ENCODE results near the gene WDR89. TPM values are rescaled to one million over a fixed set of nuclear protein-coding genes. Genes with fewer than 3 reads are reported as not detected.

Gene WDR89
- total RNA-seq, 2 experiments from 2014 or later = 14.7 to 27.9 TPM

GRCh38 chr14:63565448-63565847 is 76.2 kb downstream of the WDR89 start:
- TF ChIP-seq, protein P1, sequence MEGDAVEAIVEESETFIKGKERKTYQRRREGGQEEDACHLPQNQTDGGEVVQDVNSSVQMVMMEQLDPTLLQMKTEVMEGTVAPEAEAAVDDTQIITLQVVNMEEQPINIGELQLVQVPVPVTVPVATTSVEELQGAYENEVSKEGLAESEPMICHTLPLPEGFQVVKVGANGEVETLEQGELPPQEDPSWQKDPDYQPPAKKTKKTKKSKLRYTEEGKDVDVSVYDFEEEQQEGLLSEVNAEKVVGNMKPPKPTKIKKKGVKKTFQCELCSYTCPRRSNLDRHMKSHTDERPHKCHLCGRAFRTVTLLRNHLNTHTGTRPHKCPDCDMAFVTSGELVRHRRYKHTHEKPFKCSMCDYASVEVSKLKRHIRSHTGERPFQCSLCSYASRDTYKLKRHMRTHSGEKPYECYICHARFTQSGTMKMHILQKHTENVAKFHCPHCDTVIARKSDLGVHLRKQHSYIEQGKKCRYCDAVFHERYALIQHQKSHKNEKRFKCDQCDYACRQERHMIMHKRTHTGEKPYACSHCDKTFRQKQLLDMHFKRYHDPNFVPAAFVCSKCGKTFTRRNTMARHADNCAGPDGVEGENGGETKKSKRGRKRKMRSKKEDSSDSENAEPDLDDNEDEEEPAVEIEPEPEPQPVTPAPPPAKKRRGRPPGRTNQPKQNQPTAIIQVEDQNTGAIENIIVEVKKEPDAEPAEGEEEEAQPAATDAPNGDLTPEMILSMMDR (conservative IDR thresholded peaks at IDR 0.05; ENCODE audit: low read length) = no peak
- no peak for TF ChIP-seq EZH2phosphoT487 (IDR thresholded peaks at IDR 0.05; ENCODE audit: borderline replicate concordance, low read depth, low read length)
- no peak overlapping the region for H3K4me2 ChIP-seq (ENCODE audit: low read length)
- POLR2A ChIA-PET = no interaction called here
- no peaks in the 10 kb centered on the region for H3K36me3 ChIP-seq (ENCODE audit: insufficient read depth, low read length)
- no peaks in the 10 kb centered on the region for H3K9me3 ChIP-seq (ENCODE audit: low read length)
- no peak overlapping the region for H3K4me3 ChIP-seq (ENCODE audit: low read depth, low read length, poor library complexity, severe bottlenecking)
- H3K27ac ChIP-seq (ENCODE audit: low read depth, low read length, poor library complexity, severe bottlenecking) = no peak overlapping the region
- no TSS peak for BruUV-seq (replicated peaks)
- no peak overlapping the region for H2AFZ ChIP-seq (ENCODE audit: low read length)
- DNase-seq (ENCODE audit: low spot score) = no peak
- CTCF ChIA-PET (ENCODE audit: unreplicated experiment) = no interaction called here
- intact Hi-C loops (cut with micrococcal nuclease; ENCODE audit: unreplicated experiment) = no loop called here
- no peaks in the 10 kb centered on the region for H4K20me1 ChIP-seq (ENCODE audit: insufficient read depth, low read length)
- no peaks in the 10 kb centered on the region for H3K4me1 ChIP-seq (ENCODE audit: insufficient read depth, low read length, poor library complexity, severe bottlenecking)
- no peaks in the 10 kb centered on the region for H3K79me2 ChIP-seq (ENCODE audit: insufficient read depth, low read depth, low read length)
- H3K9me2 ChIP-seq (ENCODE audit: insufficient read depth, low read length) = no peaks in the 10 kb centered on the region

- ChIA-PET CTCF (ENCODE audit: unreplicated experiment) (no interaction called here), POLR2A (no interaction called here)
- H3K4me1 ChIP-seq (ENCODE audit: insufficient read depth, low read length, poor library complexity, severe bottlenecking) = no peaks in the 10 kb centered on the region
- no peaks in the 10 kb centered on the region for H3K79me2 ChIP-seq (ENCODE audit: insufficient read depth, low read depth, low read length)
- no peak overlapping the region for H3K27ac ChIP-seq (ENCODE audit: low read depth, low read length, poor library complexity, severe bottlenecking)
- no TSS peak for BruUV-seq (replicated peaks)
- intact Hi-C loops (cut with micrococcal nuclease; ENCODE audit: unreplicated experiment) = no loop called here
- no peaks in the 10 kb centered on the region for H4K20me1 ChIP-seq (ENCODE audit: insufficient read depth, low read length)
- TF ChIP-seq, protein P1 (conservative IDR thresholded peaks at IDR 0.05; ENCODE audit: low read length) = no peak
- no peak for TF ChIP-seq EZH2phosphoT487 (IDR thresholded peaks at IDR 0.05; ENCODE audit: borderline replicate concordance, low read depth, low read length)
- H3K36me3 ChIP-seq (ENCODE audit: insufficient read depth, low read length) = no peaks in the 10 kb centered on the region
- DNase-seq (ENCODE audit: low spot score) = no peak
- no peaks in the 10 kb centered on the region for H3K9me2 ChIP-seq (ENCODE audit: insufficient read depth, low read length)
- H2AFZ ChIP-seq (ENCODE audit: low read length) = no peak overlapping the region
- H3K4me2 ChIP-seq (ENCODE audit: low read length) = no peak overlapping the region
- H3K4me3 ChIP-seq (ENCODE audit: low read depth, low read length, poor library complexity, severe bottlenecking) = no peak overlapping the region
- H3K9me3 ChIP-seq (ENCODE audit: low read length) = no peaks in the 10 kb centered on the region
Observed at GRCh38 chr14:63564318-63564717, 77.4 kb downstream of the WDR89 start.

DNA sequence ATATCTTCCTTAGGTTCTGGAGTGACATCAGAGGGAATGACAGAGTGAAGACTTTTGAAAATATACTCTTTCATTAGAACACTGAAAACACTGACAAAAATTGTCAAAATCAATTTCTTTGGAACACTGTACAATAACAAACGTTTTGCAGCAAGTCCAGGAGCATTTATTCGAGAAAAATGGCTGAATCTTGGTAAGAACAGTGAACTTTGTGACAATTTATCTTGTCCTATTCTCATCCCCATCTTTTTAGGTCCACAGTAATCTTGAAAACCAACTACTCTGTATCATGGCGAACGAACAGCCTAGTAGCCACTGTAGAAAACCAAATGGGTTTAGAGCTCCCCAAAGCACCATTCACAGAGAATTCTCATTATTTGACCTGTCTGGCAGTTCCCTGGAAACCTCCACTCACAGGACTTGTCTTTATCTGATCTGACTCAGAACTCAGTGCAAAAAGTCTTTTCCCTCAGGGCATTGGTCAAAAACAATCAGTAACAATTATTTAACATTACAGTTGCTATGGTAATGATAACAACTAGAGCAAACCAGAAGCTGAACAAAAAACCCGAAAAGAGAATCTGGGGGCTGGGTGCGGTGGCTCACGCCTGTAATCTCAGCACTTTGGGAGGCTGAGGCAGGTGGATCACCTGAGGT is 78.2 kb downstream of the WDR89 start:
- no peak overlapping the region for H3K4me3 ChIP-seq (ENCODE audit: low read depth, low read length, poor library complexity, severe bottlenecking)
- no peak overlapping the region for H2AFZ ChIP-seq (ENCODE audit: low read length)
- CTCF ChIA-PET (ENCODE audit: unreplicated experiment) = no interaction called here
- no peaks in the 10 kb centered on the region for H3K36me3 ChIP-seq (ENCODE audit: insufficient read depth, low read length)
- POLR2A ChIA-PET = interaction anchor here (0.6 kb wide), 1 partner anchor 264 kb away, joined by 3 read pairs; no protein-coding TSS in a partner anchor
- no peaks in the 10 kb centered on the region for H3K9me3 ChIP-seq (ENCODE audit: low read length)
- BruUV-seq (replicated peaks) = no TSS peak
- H3K27ac ChIP-seq (ENCODE audit: low read depth, low read length, poor library complexity, severe bottlenecking) = no peak overlapping the region
- H3K79me2 ChIP-seq (ENCODE audit: insufficient read depth, low read depth, low read length) = no peaks in the 10 kb centered on the region
- DNase-seq (ENCODE audit: low spot score) = no peak
- no peaks in the 10 kb centered on the region for H3K9me2 ChIP-seq (ENCODE audit: insufficient read depth, low read length)
- TF ChIP-seq EZH2phosphoT487 (IDR thresholded peaks at IDR 0.05; ENCODE audit: borderline replicate concordance, low read depth, low read length) = no peak
- TF ChIP-seq, protein P1 (conservative IDR thresholded peaks at IDR 0.05; ENCODE audit: low read length) = no peak
- H4K20me1 ChIP-seq (ENCODE audit: insufficient read depth, low read length) = no peaks in the 10 kb centered on the region
- intact Hi-C loops (cut with micrococcal nuclease; ENCODE audit: unreplicated experiment) = no loop called here
- no peak overlapping the region for H3K4me2 ChIP-seq (ENCODE audit: low read length)
- H3K4me1 ChIP-seq (ENCODE audit: insufficient read depth, low read length, poor library complexity, severe bottlenecking) = no peaks in the 10 kb centered on the region
